HUDEP-2 (cell line): ENCODE results near the gene DCUN1D5.
"Not testable (repeated sequence)": the region's sequence is repeated elsewhere in the genome, so short reads cannot be mapped to it uniquely, and the experiment has no call there.

ENCODE experiments used
- DNase-seq, 76 experiments: peaks; one replicate each; lab custom pipeline; 2025; ENCODE audit not compliant: unreplicated experiment in 76 of 76; lab: John Stamatoyannopoulos, UW

Gene DCUN1D5

DNA sequence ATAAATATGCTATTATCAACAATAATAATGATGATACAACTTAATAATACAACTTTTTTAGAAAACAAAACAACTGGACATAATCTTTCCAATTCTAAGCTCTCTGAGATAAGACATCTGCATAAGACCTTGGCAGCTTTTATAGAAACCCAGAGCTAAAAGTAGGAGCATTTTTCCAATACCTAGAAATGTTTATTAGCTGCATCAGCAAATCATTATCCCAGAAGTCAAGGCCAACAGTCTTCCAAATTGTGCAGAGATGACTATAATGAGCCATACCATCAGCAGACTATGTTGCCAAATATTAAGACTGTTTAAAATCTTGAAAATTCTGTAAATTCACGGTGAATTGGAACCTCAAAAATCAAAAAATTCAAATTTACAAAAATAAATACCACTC lies 30.3 kb downstream of the DCUN1D5 start:
- DNase-seq = no peak

- DNase-seq = peak in 15 of 76 experiments; percentile 2 to 33 (median 13)
Measured at GRCh38 chr11:103055221-103055890, 36.6 kb downstream of the DCUN1D5 start.

DNA sequence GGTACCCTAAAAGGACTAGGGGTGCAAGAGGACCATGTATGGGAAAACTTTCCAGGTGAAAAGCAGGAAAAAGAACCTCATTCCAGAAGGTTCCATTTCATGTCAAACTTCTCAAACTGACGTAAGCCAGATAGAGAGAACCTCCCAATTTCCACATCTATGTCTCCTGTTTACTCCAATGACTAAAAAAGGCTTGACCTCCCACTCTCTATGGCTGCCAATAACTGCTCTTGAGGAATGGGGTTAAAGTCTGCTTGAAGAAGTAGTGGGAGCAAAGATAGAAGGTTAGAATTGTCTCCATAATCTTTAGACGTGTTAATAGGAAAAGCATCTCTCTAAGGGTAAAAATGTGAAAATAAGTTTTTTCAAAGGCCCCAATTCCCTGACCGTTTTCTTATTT lies 38.0 kb downstream of the DCUN1D5 start:
- no peak for DNase-seq

DNA sequence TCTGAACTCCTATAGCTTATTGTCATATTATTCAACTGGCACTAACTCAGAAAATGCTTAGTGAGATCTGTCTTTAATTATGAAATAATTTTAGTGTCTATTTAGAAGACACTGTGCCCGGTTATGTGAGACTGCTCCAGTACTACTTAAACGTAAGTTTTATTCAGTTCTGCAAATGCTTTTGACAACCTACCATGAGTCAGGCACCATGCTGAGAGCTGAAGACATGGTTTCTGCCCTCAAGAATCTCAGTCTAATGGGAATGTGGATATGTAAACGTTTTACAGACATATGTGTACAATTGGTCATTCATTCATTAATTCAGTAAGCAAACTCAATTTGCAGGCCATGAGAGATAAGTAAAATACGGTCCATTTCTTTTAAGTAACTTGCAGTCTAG lies 40.0 kb downstream of the DCUN1D5 start:
- DNase-seq = no peak

DNA sequence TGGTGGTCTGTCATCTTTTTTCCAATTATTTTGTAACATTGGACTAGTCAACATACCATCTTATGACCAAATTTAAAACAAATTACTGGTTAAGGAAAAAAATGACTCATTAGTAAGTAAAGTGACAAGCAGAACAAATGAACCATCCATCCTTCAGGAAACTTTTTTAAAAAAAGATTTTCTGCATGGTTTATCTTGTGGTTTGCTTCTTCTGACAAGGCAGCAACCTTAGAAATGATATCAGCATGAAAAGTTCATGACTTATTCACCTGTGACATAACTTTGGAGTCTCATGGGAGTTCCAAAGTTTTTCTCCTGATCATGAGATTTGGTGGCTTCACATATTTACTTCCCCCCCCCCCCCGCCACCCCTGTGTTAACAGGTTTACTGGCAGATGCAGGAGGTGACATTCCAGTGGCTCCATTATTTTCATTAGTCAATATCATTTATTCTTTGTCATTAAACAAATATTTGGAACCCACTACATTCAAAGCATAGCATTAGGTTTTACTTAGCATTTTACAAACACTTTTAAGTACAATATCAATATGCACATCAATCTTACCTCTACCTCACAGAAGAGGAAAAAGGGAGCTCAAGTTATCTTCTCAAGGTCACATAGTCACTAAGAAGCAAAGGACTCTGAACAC lies 40.7 kb downstream of the DCUN1D5 start:
- DNase-seq = no peak

GRCh38 chr11:103050351-103050750 lies 41.6 kb downstream of the DCUN1D5 start:
- no peak for DNase-seq

DNA sequence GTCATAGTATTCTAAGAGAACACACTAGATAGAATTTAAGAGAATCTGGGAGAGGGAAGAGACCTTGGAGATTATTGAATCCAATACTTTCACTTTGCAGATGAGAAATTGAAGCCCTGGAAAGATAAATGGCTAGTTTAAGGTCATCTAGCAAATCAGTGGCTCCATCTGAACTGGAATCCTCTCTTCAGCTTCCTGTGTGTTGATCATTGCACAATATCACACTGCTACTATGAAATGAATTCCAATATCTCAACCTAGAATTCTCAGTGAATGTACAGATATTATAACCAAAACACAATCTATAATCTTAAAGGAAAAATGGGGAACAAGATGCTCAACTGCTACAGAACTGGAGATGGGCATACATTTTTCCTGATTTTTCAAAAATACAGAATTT lies 44.1 kb downstream of the DCUN1D5 start:
- DNase-seq = no peak

DNA sequence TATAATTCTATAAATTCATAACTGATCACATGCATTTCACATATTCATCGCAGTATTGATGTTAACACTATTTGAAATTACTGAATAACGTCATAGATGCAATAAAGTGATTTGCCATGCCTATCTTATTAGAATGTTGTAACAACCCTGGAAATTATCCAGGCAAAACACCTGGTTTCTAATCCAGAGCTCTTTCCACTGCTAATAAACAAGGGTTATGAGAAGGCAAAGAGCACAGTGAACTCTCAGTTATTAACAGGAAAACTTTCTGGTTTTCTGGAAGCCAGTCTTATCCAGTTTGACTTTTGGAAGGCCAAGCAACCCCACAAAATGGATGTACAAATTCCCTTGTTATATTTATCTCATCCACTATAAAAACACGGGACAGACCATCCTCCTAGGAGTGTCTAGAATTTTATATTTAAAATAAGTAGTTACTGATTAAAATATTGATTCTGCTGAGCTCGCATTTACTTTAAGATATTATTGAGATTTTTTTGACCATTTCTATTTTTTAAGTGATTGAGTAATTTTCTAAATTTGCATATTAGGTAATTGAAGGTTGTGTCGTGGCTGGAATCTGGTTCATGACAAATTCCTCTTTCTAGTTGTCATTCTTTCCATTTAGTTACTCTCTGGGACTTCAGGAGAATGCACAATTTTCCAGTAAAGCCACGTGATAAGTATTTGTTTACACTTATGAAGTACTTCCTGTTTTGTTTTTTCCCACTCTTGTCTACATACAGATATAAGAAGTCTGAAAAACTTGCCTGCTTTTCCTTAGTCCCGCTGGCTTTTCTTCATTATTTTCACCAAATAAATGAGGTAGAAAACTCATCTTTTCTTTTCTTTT lies 47.9 kb downstream of the DCUN1D5 start:
- no peak for DNase-seq

GRCh38 chr11:103042161-103042560 lies 49.8 kb downstream of the DCUN1D5 start:
- no peak for DNase-seq

GRCh38 chr11:103035791-103036434 lies 56.0 kb downstream of the DCUN1D5 start:
- DNase-seq = peak in 59 of 76 experiments; percentile 1 to 86 (median 50)

GRCh38 chr11:103035216-103035615 lies 56.7 kb downstream of the DCUN1D5 start:
- DNase-seq = no peak

DNA sequence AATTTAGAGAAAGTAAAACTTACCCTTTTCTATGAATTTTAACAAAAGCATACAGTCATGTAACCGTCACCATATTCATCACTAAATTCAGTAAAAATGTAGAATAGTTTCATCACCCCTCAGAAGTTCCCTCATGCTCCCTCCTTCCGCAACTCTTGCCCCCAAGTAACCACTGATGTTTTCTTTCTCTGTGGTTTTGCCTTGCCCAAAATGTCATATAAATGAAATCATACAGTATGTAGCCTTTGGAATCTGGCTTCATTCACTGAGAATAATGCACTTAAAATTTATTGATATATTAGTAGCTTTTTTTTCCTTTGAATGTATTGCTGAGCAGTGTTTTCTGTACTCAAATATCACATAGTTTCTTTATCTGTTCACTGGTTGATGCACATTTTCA lies 60.1 kb downstream of the DCUN1D5 start:
- no peak for DNase-seq

GRCh38 chr11:103029401-103029800 lies 62.6 kb downstream of the DCUN1D5 start:
- no peak for DNase-seq

GRCh38 chr11:103028304-103029020 lies 63.5 kb downstream of the DCUN1D5 start:
- not testable (repeated sequence) for DNase-seq

GRCh38 chr11:103024086-103024485 lies 67.9 kb downstream of the DCUN1D5 start:
- no peak for DNase-seq

GRCh38 chr11:103016031-103016430 lies 75.9 kb downstream of the DCUN1D5 start:
- DNase-seq = no peak

DNA sequence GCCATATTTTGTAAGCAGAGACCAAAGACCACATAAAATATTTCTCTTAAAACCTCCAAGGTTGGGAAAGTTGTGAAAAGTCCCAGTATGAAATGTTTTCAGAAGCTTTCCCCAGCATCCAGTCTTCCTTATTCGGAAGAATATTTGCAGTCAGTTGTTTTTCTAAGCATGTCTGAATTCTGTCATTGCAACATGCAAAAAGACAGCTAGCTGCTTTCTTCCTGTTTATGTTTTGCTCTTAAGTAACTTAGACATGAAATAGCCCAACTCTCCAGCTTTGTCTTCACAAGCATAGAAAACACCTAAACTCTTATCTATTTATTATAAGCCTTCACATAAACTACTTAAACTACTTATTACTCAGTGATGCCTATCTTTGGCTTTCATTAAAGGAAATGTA lies 78.5 kb downstream of the DCUN1D5 start:
- no peak for DNase-seq
